ENCODE results near the gene PTH1R.

PTH1R gene

GRCh38 chr3:46912986-46913385 is 35.5 kb downstream of the PTH1R start:
- DNase-seq (ENCODE audit: insufficient read length) (no peak), FAIRE-seq (no peak)
- no peak for TF ChIP-seq TAF1 (IDR thresholded peaks at IDR 0.05; ENCODE audit: borderline replicate concordance, low read depth, low read length)
- TF ChIP-seq POLR2A (IDR thresholded peaks at IDR 0.05; ENCODE audit: low read depth, low read length), result no peak
- TF ChIP-seq POLR2AphosphoS5 (IDR thresholded peaks at IDR 0.05; ENCODE audit: low read depth, low read length), result no peak

- no peak for FAIRE-seq
- no peak for DNase-seq (ENCODE audit: insufficient read length)
These were observed 36.1 kb downstream of the PTH1R start for GRCh38 chr3:46913644-46914043.

GRCh38 chr3:46914849-46915248 is 37.3 kb downstream of the PTH1R start:
- TF ChIP-seq POLR2A (IDR thresholded peaks at IDR 0.05; ENCODE audit: low read depth, low read length), result no peak
- FAIRE-seq (no peak), DNase-seq (ENCODE audit: insufficient read length) (no peak)

More at GRCh38 chr3:46913644-46914043, 36.1 kb downstream of the PTH1R start:
- TF ChIP-seq TAF1 (IDR thresholded peaks at IDR 0.05; ENCODE audit: borderline replicate concordance, low read depth, low read length), result no peak
- no peak for TF ChIP-seq POLR2A (IDR thresholded peaks at IDR 0.05; ENCODE audit: low read depth, low read length)
- no peak for TF ChIP-seq POLR2AphosphoS5 (IDR thresholded peaks at IDR 0.05; ENCODE audit: low read depth, low read length)

GRCh38 chr3:46915297-46915822 is 37.8 kb downstream of the PTH1R start:
- no peak for FAIRE-seq
- no peak for DNase-seq (ENCODE audit: insufficient read length)
- no peak for TF ChIP-seq POLR2A (IDR thresholded peaks at IDR 0.05; ENCODE audit: low read depth, low read length)
- no peak for TF ChIP-seq TAF1 (IDR thresholded peaks at IDR 0.05; ENCODE audit: borderline replicate concordance, low read depth, low read length)
- peak; percentile 22; the same call in 1 of the 2 replicates for TF ChIP-seq POLR2AphosphoS5 (IDR thresholded peaks at IDR 0.05; ENCODE audit: low read depth, low read length)

- FAIRE-seq (no peak), DNase-seq (ENCODE audit: insufficient read length) (no peak)
- TF ChIP-seq TAF1 (IDR thresholded peaks at IDR 0.05; ENCODE audit: borderline replicate concordance, low read depth, low read length) (no peak), POLR2A (IDR thresholded peaks at IDR 0.05; ENCODE audit: low read depth, low read length) (no peak), POLR2AphosphoS5 (IDR thresholded peaks at IDR 0.05; ENCODE audit: low read depth, low read length) (no peak)
These were observed 38.8 kb downstream of the PTH1R start for GRCh38 chr3:46916278-46916677.

GRCh38 chr3:46916799-46917198 is 39.3 kb downstream of the PTH1R start:
- no peak for TF ChIP-seq TAF1 (IDR thresholded peaks at IDR 0.05; ENCODE audit: borderline replicate concordance, low read depth, low read length)
- TF ChIP-seq POLR2AphosphoS5 (IDR thresholded peaks at IDR 0.05; ENCODE audit: low read depth, low read length), result no peak
- no peak for TF ChIP-seq POLR2A (IDR thresholded peaks at IDR 0.05; ENCODE audit: low read depth, low read length)
- DNase-seq (ENCODE audit: insufficient read length), result no peak
- FAIRE-seq, result no peak

- TF ChIP-seq POLR2AphosphoS5 (IDR thresholded peaks at IDR 0.05; ENCODE audit: low read depth, low read length) (0 out of 2 replicates have a peak, but pooled peaks have one; percentile 18), TAF1 (IDR thresholded peaks at IDR 0.05; ENCODE audit: borderline replicate concordance, low read depth, low read length) (no peak)
- no peak for FAIRE-seq
These were observed 39.7 kb downstream of the PTH1R start for GRCh38 chr3:46917257-46917656.

GRCh38 chr3:46918202-46918601 is 40.7 kb downstream of the PTH1R start:
- FAIRE-seq (no peak), DNase-seq (ENCODE audit: insufficient read length) (no peak)

More at GRCh38 chr3:46917257-46917656, 39.7 kb downstream of the PTH1R start:
- DNase-seq (ENCODE audit: insufficient read length), result no peak

GRCh38 chr3:46918634-46919033 is 41.1 kb downstream of the PTH1R start:
- 0 out of 2 replicates have a peak, but pooled peaks have one; percentile 55 for TF ChIP-seq POLR2AphosphoS5 (IDR thresholded peaks at IDR 0.05; ENCODE audit: low read depth, low read length)
- no peak for TF ChIP-seq TAF1 (IDR thresholded peaks at IDR 0.05; ENCODE audit: borderline replicate concordance, low read depth, low read length)
- FAIRE-seq (no peak), DNase-seq (ENCODE audit: insufficient read length) (no peak)

More at GRCh38 chr3:46918202-46918601, 40.7 kb downstream of the PTH1R start:
- TF ChIP-seq TAF1 (IDR thresholded peaks at IDR 0.05; ENCODE audit: borderline replicate concordance, low read depth, low read length), result no peak
- no peak for TF ChIP-seq POLR2A (IDR thresholded peaks at IDR 0.05; ENCODE audit: low read depth, low read length)
- no peak for TF ChIP-seq POLR2AphosphoS5 (IDR thresholded peaks at IDR 0.05; ENCODE audit: low read depth, low read length)

GRCh38 chr3:46921041-46921440 is 43.5 kb downstream of the PTH1R start:
- peak; percentile 24; the same call in 1 of the 2 replicates for TF ChIP-seq POLR2AphosphoS5 (IDR thresholded peaks at IDR 0.05; ENCODE audit: low read depth, low read length)
- TF ChIP-seq TAF1 (IDR thresholded peaks at IDR 0.05; ENCODE audit: borderline replicate concordance, low read depth, low read length), result no peak
- FAIRE-seq, result no peak
- no peak for DNase-seq (ENCODE audit: insufficient read length)

- TF ChIP-seq POLR2A (IDR thresholded peaks at IDR 0.05; ENCODE audit: low read depth, low read length) (no peak), POLR2AphosphoS5 (IDR thresholded peaks at IDR 0.05; ENCODE audit: low read depth, low read length) (no peak), TAF1 (IDR thresholded peaks at IDR 0.05; ENCODE audit: borderline replicate concordance, low read depth, low read length) (no peak)
- DNase-seq (ENCODE audit: insufficient read length) (no peak), FAIRE-seq (no peak)
These were observed 44.4 kb downstream of the PTH1R start for GRCh38 chr3:46921871-46922271.

- FAIRE-seq (no peak), DNase-seq (ENCODE audit: insufficient read length) (no peak)
- TF ChIP-seq POLR2AphosphoS5 (IDR thresholded peaks at IDR 0.05; ENCODE audit: low read depth, low read length) (no peak), TAF1 (IDR thresholded peaks at IDR 0.05; ENCODE audit: borderline replicate concordance, low read depth, low read length) (no peak), POLR2A (IDR thresholded peaks at IDR 0.05; ENCODE audit: low read depth, low read length) (no peak)
These were observed 44.9 kb downstream of the PTH1R start for GRCh38 chr3:46922426-46922825.

All from GM12892 (cell line).